Measurements from ENCODE around the gene TMEM250. TPM values are rescaled to one million over a fixed set of nuclear protein-coding genes. Genes with fewer than 3 reads are reported as not detected.

Gene TMEM250
- total RNA-seq, 1 donor from 2014 or later, result 26.4 TPM

GRCh38 chr9:136147038-136147889 is 28.6 kb upstream of the TMEM250 start:
- DNase-seq, result no peak

GRCh38 chr9:136146126-136147037 is 27.7 kb upstream of the TMEM250 start:
- no peak for DNase-seq

- no peak for DNase-seq
Observed at GRCh38 chr9:136145580-136145979, 26.9 kb upstream of the TMEM250 start.

- DNase-seq, result no peak
Observed at GRCh38 chr9:136144450-136144849, 25.8 kb upstream of the TMEM250 start.

- no peak for DNase-seq
Observed at GRCh38 chr9:136143215-136144001, 24.7 kb upstream of the TMEM250 start.

- no peak for DNase-seq
Observed at GRCh38 chr9:136142859-136143214, 24.2 kb upstream of the TMEM250 start.

- DNase-seq, result no peak
Observed at GRCh38 chr9:136142414-136142796, 23.7 kb upstream of the TMEM250 start.

- DNase-seq, result no peak
Observed at GRCh38 chr9:136141682-136142413, 23.2 kb upstream of the TMEM250 start.

GRCh38 chr9:136140966-136141365 is 22.3 kb upstream of the TMEM250 start:
- DNase-seq, result no peak

GRCh38 chr9:136140046-136140445 is 21.4 kb upstream of the TMEM250 start:
- DNase-seq, result no peak

- DNase-seq, result no peak
Observed at GRCh38 chr9:136138566-136138965, 19.9 kb upstream of the TMEM250 start.

- DNase-seq, result no peak
Observed at GRCh38 chr9:136137321-136138265, 18.9 kb upstream of the TMEM250 start.

GRCh38 chr9:136136127-136136925 is 17.7 kb upstream of the TMEM250 start:
- no peak for DNase-seq

GRCh38 chr9:136135326-136136126 is 16.9 kb upstream of the TMEM250 start:
- no peak for DNase-seq

- no peak for DNase-seq
Observed at GRCh38 chr9:136133959-136134484, 15.3 kb upstream of the TMEM250 start.

- DNase-seq, result no peak
Observed at GRCh38 chr9:136133191-136133958, 14.7 kb upstream of the TMEM250 start.

- DNase-seq, result no peak
Observed at GRCh38 chr9:136132512-136133050, 13.9 kb upstream of the TMEM250 start.

Data from occipital lobe (tissue), 2 donors.